SW 1271 (cell line): ENCODE measurements around the gene SNCG.
"Not testable (repeated sequence)": the region's sequence is repeated elsewhere in the genome, so short reads cannot be mapped to it uniquely, and the experiment has no call there.

Experiments used
- DNase-seq, 2 experiments: peaks; one replicate each; lab custom pipeline; 2025; lab: John Stamatoyannopoulos, UW

SNCG gene

GRCh38 chr10:86958116-86958900, at the start of gene SNCG:
TSS of gene SNCG (plus strand) at chr10:86958599. CDS start at chr10:86958698, 99 bp downstream.
- no peak for DNase-seq

GRCh38 chr10:86914734-86915133, 43.7 kb upstream of the SNCG start:
- no peak for DNase-seq

- DNase-seq = no peak
Observed at GRCh38 chr10:86918022-86918471, 40.4 kb upstream of the SNCG start.

- DNase-seq = no peak
Observed at GRCh38 chr10:86922553-86922961, 35.8 kb upstream of the SNCG start.

- DNase-seq = no peak
Observed at GRCh38 chr10:86929468-86930380, 28.7 kb upstream of the SNCG start.

- no peak for DNase-seq
Observed at GRCh38 chr10:86931872-86932271, 26.5 kb upstream of the SNCG start.

GRCh38 chr10:86932674-86933073, 25.7 kb upstream of the SNCG start:
- DNase-seq = no peak

- DNase-seq = not testable (repeated sequence)
Observed at GRCh38 chr10:86934162-86934711, 24.2 kb upstream of the SNCG start.

GRCh38 chr10:86936661-86937501, 21.5 kb upstream of the SNCG start:
- DNase-seq = no peak

- no peak for DNase-seq
Observed at GRCh38 chr10:86937502-86938154, 20.8 kb upstream of the SNCG start.

GRCh38 chr10:86938260-86938659, 20.1 kb upstream of the SNCG start:
- DNase-seq = no peak

GRCh38 chr10:86940076-86940475, 18.3 kb upstream of the SNCG start:
- not testable (repeated sequence) for DNase-seq

GRCh38 chr10:86940677-86941076, 17.7 kb upstream of the SNCG start:
- DNase-seq = no peak

- no peak for DNase-seq
Observed at GRCh38 chr10:86941426-86941825, 17.0 kb upstream of the SNCG start.

GRCh38 chr10:86941991-86942421, 16.4 kb upstream of the SNCG start:
- DNase-seq = no peak

- no peak for DNase-seq
Observed at GRCh38 chr10:86942441-86943315, 15.7 kb upstream of the SNCG start.

- no peak for DNase-seq
Observed at GRCh38 chr10:86943316-86944030, 14.9 kb upstream of the SNCG start.

GRCh38 chr10:86944031-86944419, 14.4 kb upstream of the SNCG start:
- no peak for DNase-seq

GRCh38 chr10:86944471-86944870, 13.9 kb upstream of the SNCG start:
- DNase-seq = no peak
